Measurements from ENCODE around the gene H1-8.

- no peak for TF ChIP-seq CTCF (IDR thresholded peaks at IDR 0.05)
- TF ChIP-seq POLR2A (IDR thresholded peaks at IDR 0.05), result no peak
Observed at GRCh38 chr3:129503471-129504291, 39.3 kb upstream of the H1-8 start.
